HG03060 (cell line): ENCODE results near the gene SLC26A8.
"Not testable (repeated sequence)": the region's sequence is repeated elsewhere in the genome, so short reads cannot be mapped to it uniquely, and the experiment has no call there.

ENCODE experiments used
- ATAC-seq: cut with Tn5 transposase; IDR thresholded peaks from one replicate; pipeline ENCODE4 v1.9.1; 2021; ENCODE audit warnings: low read depth, moderate number of reproducible peaks; ENCODE audit not compliant: unreplicated experiment

SLC26A8 gene

GRCh38 chr6:36018339-36018738 lies 6.1 kb downstream of the SLC26A8 start:
- ATAC-seq, result no peak

GRCh38 chr6:36015666-36016065 lies 8.8 kb downstream of the SLC26A8 start:
- ATAC-seq, result no peak

DNA sequence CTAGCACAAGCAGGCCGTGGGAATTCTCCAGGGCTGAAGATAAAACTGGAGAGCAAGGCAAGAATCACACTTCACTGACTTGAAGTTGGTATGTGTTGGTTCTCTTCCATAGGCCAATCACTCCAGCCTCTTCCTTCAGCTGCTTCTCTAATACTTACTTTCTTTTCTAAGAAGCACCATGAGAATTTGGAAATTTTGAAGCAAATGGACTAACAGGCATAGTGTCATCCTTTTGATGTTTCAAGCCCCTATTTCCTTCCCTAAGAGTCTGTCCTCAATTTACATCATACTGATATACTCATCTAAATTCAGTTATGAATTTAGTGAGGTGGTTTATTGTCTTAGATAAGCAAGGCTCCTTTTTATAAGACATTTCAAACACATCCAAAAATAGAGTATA lies 24.0 kb downstream of the SLC26A8 start:
- ATAC-seq, result no peak

DNA sequence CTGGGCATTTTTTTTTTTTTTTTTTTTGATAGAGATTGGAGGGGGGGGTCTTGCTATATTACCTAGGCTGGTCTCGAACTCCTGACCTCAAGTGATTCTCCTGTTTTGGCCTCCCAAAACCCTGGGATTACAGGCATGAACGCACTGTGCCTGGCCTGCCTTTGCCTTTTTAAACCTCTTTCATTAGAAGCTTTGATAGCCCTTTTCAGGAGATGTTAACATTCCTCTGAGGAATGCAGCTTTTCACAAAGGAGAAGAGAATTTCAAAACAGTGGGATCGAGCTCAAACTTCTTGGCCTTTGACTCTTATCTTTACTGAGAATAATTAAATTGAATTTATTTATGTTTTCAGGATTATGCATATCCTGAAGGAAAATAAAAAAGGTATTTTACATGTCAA lies 31.3 kb downstream of the SLC26A8 start:
- no peak for ATAC-seq

DNA sequence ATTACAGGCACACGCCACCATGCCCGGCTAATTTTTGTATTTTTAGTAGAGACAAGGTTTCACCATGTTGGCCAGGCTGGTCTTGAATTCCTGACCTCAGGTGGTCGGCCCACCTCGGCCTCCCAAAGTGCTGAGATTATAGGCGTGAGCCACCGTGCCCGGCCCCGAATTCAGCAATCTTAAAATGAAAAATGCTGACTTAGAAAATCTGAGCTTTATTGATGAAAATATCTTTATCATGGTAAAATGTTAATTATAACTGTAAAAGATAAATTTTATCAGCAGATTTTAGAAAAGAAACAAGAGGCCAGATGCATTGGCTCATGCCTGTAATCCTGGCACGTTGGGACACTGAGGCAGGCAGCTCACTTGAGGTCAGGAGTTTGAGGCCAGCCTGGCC lies 36.4 kb downstream of the SLC26A8 start:
- ATAC-seq, result not testable (repeated sequence)

GRCh38 chr6:35984701-35985100 lies 39.7 kb downstream of the SLC26A8 start:
- no peak for ATAC-seq

DNA sequence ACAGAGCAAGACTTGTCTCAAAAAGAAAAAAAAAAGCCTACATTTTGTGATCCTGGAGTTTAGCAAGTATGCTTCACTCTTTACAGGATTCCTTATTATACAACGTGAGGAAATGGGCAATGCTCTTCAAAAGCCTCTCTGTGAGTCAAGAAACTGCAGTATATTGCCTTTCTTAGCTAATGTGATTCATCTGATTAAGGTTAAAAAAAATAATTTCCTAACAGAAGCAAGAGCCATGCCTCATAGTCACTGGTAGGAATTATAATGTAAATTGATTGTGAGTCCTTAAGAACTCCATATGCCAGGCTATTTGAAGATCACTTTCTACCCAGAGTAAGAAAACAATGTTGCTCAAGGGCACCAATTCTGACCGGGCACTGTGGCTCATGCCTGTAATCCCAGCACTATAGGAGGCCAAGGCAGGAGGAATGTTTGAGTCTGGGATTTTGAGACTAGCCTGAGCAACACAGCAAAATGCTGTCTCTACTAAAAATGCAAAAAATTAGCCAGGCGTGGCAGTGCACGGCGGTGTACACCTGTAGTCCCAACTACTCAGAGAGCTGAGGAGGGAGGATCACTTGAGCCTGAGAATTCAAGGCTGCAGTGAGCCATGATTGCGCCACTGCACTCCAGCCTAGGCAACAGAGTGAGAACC lies 43.3 kb downstream of the SLC26A8 start:
- no peak for ATAC-seq

GRCh38 chr6:35980126-35980525 lies 44.3 kb downstream of the SLC26A8 start:
- ATAC-seq, result not testable (repeated sequence)

DNA sequence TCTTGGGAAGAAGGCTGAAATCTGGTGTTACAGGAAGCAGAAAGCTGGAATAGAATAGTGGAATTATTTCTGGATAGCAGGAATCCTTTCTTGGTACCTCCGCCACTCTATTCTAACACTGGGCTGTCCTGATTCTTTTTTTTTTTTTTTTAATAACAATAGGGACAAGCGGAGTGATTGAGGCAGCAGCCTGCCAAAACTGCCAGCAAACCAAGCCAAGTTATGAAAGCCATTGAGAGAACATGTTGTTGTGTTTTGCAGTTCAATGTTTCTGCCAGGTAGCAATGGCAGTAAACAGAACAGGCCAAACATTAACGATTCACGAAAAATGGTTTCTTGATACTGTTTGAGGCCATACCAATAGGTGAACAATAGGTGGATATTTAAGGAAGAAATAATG lies 47.1 kb downstream of the SLC26A8 start:
- no peak for ATAC-seq

GRCh38 chr6:35973670-35974222 lies 50.7 kb downstream of the SLC26A8 start:
- peak; percentile 76 for ATAC-seq

- no peak for ATAC-seq
These were observed 51.7 kb downstream of the SLC26A8 start for GRCh38 chr6:35972471-35973367.

DNA sequence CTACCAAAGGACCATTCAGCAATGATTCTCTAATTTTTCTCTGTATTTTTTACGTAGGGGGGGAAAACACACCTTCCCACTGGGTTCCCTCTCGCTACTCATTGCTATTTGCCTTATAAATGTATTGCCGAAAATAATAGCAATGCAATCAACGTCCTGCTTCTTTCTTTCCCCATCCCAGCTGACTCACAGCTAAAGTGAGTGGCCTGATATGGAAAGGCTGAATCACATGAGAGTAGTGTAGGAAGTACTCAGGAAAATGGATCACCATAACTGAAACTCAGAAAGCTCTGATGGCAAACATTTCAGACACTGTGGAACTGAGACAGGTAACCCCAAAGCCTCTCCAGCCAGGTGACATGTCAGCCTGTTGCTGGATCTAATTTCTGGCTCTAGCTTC lies 54.3 kb downstream of the SLC26A8 start:
- ATAC-seq, result no peak

DNA sequence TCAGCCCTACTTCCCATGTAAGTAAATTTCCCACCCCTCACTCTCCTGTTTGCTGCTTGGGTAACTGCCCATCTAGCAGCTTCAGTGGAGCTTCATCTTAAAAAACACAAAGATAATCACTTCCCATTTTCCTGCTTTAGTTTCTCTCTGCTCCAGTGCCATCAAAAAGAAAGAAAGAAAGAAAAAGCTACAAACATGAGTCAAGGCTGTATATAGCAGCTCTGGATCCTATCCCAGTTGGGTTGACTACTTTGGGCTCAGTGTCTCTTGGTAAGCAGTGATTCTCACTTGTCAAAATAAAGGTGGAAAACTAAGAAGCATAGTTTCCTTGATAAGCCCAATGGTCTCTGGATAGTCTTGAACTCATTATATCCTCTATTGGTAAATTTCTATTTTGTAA lies 54.8 kb downstream of the SLC26A8 start:
- ATAC-seq, result no peak

- ATAC-seq, result no peak
These were observed 55.6 kb downstream of the SLC26A8 start for GRCh38 chr6:35968821-35969220.

GRCh38 chr6:35967076-35967774 lies 57.2 kb downstream of the SLC26A8 start:
- ATAC-seq, result no peak

DNA sequence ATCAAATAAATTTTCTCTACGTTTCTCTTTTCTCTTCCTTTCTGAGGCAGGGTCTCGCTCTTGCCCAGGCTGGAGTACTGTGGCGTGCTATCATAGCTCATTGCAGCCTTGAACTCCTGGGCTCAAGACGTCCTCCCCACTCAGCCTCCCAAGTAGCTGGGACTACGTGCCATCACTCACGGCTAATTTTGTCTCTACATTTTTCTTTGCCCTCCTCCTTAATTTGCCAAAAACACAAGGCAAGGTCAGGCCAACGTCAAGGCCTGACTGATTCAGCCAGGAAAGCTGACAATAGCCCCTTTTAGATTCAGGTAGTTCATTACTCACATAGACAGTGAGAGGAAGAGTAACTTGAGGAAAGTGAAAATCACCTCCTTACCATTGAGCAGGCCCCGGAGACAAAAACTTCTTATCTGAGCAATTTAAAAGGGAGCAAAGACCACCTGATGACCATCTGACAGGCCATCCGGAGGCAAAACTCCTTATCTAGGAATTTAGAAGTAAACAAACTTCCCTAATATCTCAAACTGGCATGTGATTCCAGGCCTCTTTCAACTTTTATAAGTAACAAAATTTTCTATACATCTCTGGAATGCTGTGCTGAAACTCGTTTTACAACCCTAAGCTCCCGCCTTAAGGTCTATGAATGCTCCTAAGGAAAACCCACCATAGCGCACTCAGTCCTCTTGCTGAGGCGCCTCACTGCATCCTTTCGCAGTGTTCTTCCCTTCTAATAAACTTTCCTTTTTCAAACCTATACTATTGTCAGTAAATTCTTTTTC lies 61.5 kb downstream of the SLC26A8 start:
- no peak for ATAC-seq

DNA sequence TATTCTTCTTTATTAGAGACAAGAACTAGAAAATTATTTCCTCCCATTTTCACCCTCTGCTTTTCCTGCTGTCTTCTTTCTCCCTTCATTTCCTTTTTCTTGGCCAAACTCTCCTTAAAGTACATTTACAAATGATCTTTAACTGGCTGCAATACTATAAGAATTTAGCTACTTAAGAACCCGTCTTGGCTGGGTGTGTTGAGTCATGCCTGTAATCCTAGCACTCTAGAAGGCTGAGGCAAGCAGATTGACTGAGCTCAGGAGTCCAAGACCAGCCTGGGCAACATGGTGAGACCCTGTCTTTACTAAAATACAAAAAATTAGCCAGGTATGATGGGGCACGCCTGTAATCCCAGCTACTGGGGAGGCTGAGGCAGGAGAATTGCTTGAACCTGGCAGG lies 64.3 kb downstream of the SLC26A8 start:
- no peak for ATAC-seq

GRCh38 chr6:35955970-35956369 lies 68.5 kb downstream of the SLC26A8 start:
- ATAC-seq, result no peak

DNA sequence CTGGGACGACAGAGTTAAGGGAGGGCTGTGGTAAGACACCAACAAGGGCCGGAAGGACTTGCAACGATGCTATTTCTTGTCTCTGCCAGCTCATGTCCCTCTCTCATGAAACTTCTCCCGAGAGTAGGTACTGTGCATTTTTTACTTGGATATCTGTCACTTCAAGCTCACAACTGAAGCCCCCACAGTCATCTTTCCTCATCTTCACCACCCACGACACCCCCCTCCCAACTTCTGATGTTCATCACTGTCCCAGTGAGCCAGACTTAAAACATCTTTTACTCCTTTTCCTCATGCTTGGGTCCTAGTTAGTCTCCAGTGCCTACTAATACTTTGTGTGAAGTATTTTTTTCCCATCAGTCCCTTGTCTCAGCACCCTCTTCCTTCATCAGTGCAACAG lies 68.9 kb downstream of the SLC26A8 start:
- no peak for ATAC-seq

GRCh38 chr6:35955071-35955470 lies 69.4 kb downstream of the SLC26A8 start:
- ATAC-seq, result no peak
